ENCODE results near the gene SLC2A1. TPM values are rescaled to one million over a fixed set of nuclear protein-coding genes. Genes with fewer than 3 reads are reported as not detected.

Gene SLC2A1
- total and polyA plus RNA-seq, 9 of the 15 experiments (the other 6 are each of a cell fraction or from before 2014, with no cell fraction given): 12.6 to 153 (median 48.0) TPM

DNA sequence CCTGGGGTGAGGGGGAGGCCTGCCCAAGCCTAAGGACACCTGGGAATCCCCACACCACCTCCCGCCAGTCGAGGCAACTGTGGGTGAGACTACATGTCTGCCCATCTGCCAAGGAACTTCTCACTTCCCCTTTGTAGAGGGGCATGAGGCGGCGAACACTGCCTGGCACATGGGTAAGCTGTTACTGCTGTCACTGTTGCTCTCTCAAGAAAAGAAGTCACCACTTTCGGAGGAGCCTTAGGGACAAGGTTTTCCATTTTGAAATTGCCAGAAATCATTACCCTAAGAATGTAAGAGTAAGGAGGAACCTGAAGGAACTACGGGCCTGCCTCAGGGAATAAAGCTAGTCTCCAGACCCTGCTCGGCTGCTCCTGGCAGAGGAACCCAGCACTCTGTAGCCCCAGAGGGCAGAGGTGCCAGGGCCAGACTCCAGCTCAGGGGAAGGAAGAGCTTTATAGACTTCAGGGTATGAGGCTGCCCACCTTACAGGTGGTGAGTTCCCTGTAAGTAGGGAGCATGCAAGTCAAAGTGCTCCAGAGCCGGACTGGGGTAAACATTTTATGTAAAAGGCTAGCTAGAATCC, 23.3 kb downstream of the SLC2A1 start (continued):
- TF ChIP-seq KLF1 (tag; IDR thresholded peaks at IDR 0.05): no peak
- TF ChIP-seq RAD51 (IDR thresholded peaks at IDR 0.05; ENCODE audit: borderline replicate concordance, low read depth): no peak
- TF ChIP-seq, protein P1, sequence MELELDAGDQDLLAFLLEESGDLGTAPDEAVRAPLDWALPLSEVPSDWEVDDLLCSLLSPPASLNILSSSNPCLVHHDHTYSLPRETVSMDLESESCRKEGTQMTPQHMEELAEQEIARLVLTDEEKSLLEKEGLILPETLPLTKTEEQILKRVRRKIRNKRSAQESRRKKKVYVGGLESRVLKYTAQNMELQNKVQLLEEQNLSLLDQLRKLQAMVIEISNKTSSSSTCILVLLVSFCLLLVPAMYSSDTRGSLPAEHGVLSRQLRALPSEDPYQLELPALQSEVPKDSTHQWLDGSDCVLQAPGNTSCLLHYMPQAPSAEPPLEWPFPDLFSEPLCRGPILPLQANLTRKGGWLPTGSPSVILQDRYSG (tag; conservative IDR thresholded peaks at IDR 0.05; ENCODE audit: low read depth): 0 out of 2 replicates have a peak, but pooled peaks have one; percentile 21
- TF ChIP-seq TCF7L2 (IDR thresholded peaks at IDR 0.05; ENCODE audit: low read depth, low read length): no peak
- TF ChIP-seq, protein P2, sequence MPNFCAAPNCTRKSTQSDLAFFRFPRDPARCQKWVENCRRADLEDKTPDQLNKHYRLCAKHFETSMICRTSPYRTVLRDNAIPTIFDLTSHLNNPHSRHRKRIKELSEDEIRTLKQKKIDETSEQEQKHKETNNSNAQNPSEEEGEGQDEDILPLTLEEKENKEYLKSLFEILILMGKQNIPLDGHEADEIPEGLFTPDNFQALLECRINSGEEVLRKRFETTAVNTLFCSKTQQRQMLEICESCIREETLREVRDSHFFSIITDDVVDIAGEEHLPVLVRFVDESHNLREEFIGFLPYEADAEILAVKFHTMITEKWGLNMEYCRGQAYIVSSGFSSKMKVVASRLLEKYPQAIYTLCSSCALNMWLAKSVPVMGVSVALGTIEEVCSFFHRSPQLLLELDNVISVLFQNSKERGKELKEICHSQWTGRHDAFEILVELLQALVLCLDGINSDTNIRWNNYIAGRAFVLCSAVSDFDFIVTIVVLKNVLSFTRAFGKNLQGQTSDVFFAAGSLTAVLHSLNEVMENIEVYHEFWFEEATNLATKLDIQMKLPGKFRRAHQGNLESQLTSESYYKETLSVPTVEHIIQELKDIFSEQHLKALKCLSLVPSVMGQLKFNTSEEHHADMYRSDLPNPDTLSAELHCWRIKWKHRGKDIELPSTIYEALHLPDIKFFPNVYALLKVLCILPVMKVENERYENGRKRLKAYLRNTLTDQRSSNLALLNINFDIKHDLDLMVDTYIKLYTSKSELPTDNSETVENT (CRISPR knock-in tag; IDR thresholded peaks at IDR 0.05): no peak
- no peak for TF ChIP-seq GTF2E2 (tag; IDR thresholded peaks at IDR 0.05)
- TF ChIP-seq, protein P3, sequence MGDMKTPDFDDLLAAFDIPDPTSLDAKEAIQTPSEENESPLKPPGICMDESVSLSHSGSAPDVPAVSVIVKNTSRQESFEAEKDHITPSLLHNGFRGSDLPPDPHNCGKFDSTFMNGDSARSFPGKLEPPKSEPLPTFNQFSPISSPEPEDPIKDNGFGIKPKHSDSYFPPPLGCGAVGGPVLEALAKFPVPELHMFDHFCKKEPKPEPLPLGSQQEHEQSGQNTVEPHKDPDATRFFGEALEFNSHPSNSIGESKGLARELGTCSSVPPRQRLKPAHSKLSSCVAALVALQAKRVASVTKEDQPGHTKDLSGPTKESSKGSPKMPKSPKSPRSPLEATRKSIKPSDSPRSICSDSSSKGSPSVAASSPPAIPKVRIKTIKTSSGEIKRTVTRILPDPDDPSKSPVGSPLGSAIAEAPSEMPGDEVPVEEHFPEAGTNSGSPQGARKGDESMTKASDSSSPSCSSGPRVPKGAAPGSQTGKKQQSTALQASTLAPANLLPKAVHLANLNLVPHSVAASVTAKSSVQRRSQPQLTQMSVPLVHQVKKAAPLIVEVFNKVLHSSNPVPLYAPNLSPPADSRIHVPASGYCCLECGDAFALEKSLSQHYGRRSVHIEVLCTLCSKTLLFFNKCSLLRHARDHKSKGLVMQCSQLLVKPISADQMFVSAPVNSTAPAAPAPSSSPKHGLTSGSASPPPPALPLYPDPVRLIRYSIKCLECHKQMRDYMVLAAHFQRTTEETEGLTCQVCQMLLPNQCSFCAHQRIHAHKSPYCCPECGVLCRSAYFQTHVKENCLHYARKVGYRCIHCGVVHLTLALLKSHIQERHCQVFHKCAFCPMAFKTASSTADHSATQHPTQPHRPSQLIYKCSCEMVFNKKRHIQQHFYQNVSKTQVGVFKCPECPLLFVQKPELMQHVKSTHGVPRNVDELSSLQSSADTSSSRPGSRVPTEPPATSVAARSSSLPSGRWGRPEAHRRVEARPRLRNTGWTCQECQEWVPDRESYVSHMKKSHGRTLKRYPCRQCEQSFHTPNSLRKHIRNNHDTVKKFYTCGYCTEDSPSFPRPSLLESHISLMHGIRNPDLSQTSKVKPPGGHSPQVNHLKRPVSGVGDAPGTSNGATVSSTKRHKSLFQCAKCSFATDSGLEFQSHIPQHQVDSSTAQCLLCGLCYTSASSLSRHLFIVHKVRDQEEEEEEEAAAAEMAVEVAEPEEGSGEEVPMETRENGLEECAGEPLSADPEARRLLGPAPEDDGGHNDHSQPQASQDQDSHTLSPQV (IDR thresholded peaks at IDR 0.05): peak; percentile 10; the same call in 1 of the 2 replicates
- TF ChIP-seq E2F3 (CRISPR knock-in tag; IDR thresholded peaks at IDR 0.05): no peak
- 0 out of 2 replicates have a peak, but pooled peaks have one; percentile 11 for TF ChIP-seq ZNF143 (CRISPR knock-in tag; IDR thresholded peaks at IDR 0.05)
- TF ChIP-seq ESRRA (IDR thresholded peaks at IDR 0.05; ENCODE audit: borderline replicate concordance, low read depth): no peak
- TF ChIP-seq, protein P4, sequence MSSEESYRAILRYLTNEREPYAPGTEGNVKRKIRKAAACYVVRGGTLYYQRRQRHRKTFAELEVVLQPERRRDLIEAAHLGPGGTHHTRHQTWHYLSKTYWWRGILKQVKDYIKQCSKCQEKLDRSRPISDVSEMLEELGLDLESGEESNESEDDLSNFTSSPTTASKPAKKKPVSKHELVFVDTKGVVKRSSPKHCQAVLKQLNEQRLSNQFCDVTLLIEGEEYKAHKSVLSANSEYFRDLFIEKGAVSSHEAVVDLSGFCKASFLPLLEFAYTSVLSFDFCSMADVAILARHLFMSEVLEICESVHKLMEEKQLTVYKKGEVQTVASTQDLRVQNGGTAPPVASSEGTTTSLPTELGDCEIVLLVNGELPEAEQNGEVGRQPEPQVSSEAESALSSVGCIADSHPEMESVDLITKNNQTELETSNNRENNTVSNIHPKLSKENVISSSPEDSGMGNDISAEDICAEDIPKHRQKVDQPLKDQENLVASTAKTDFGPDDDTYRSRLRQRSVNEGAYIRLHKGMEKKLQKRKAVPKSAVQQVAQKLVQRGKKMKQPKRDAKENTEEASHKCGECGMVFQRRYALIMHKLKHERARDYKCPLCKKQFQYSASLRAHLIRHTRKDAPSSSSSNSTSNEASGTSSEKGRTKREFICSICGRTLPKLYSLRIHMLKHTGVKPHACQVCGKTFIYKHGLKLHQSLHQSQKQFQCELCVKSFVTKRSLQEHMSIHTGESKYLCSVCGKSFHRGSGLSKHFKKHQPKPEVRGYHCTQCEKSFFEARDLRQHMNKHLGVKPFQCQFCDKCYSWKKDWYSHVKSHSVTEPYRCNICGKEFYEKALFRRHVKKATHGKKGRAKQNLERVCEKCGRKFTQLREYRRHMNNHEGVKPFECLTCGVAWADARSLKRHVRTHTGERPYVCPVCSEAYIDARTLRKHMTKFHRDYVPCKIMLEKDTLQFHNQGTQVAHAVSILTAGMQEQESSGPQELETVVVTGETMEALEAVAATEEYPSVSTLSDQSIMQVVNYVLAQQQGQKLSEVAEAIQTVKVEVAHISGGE (CRISPR knock-in tag; IDR thresholded peaks at IDR 0.05): no peak
- no peak for TF ChIP-seq PHF20 (IDR thresholded peaks at IDR 0.05; ENCODE audit: partially characterized antibody)
- no peak for TF ChIP-seq ZNF134 (CRISPR knock-in tag; conservative IDR thresholded peaks at IDR 0.05)
- no peak for TF ChIP-seq SREBF1 (IDR thresholded peaks at IDR 0.05; ENCODE audit: borderline replicate concordance, low read depth, low read length)
- no peak for TF ChIP-seq HDAC1 (IDR thresholded peaks at IDR 0.05)
- TF ChIP-seq ZFX (CRISPR knock-in tag; IDR thresholded peaks at IDR 0.05): no peak
- TF ChIP-seq DACH1 (IDR thresholded peaks at IDR 0.05; ENCODE audit: partially characterized antibody): no peak
